Stimulated activated CD8-positive, alpha-beta memory T cell treated with anti-CD3 and anti-CD28 coated beads, Interleukin-4, amount 100 ng/mL, for 48 hours (primary cell): Measurements from ENCODE around the gene TLK2.
"Not testable (repeated sequence)": the region's sequence is repeated elsewhere in the genome, so short reads cannot be mapped to it uniquely, and the experiment has no call there.

Experiments
- DNase-seq: peaks from one replicate; pipeline ENCODE4 v3.0.0-alpha.2; 2020

The TLK2 gene

GRCh38 chr17:62490990-62491389 lies 12.4 kb downstream of the TLK2 start:
- not testable (repeated sequence) for DNase-seq

- DNase-seq: not testable (repeated sequence)
These were observed 14.5 kb downstream of the TLK2 start for GRCh38 chr17:62493049-62493655.

GRCh38 chr17:62494073-62494472 lies 15.4 kb downstream of the TLK2 start:
- DNase-seq: not testable (repeated sequence)

- not testable (repeated sequence) for DNase-seq
These were observed 17.7 kb downstream of the TLK2 start for GRCh38 chr17:62496344-62496743.

DNA sequence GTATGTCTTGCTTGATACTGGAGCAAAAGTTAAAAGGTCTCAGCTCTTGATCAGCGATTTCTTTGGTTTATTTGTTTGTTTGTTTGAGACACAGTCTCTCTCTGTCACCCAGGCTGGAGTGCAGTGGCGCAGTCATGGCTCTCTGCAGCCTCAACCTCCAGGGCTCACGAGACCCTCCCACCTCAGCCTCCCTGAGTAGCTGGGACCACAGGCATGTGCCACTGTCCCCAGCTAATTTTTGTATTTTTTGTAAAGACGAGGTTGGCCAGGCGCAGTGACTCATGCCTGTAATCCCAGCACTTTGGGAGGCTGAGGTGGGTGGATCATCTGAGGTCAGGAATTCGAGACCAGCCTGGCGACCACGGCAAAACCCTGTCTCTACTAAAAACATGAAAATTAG lies 20.2 kb downstream of the TLK2 start:
- not testable (repeated sequence) for DNase-seq

- not testable (repeated sequence) for DNase-seq
These were observed 21.8 kb downstream of the TLK2 start for GRCh38 chr17:62500463-62500862.

- DNase-seq: not testable (repeated sequence)
These were observed 26.2 kb downstream of the TLK2 start for GRCh38 chr17:62504857-62505256.

GRCh38 chr17:62507191-62507836 lies 28.7 kb downstream of the TLK2 start:
- not testable (repeated sequence) for DNase-seq

DNA sequence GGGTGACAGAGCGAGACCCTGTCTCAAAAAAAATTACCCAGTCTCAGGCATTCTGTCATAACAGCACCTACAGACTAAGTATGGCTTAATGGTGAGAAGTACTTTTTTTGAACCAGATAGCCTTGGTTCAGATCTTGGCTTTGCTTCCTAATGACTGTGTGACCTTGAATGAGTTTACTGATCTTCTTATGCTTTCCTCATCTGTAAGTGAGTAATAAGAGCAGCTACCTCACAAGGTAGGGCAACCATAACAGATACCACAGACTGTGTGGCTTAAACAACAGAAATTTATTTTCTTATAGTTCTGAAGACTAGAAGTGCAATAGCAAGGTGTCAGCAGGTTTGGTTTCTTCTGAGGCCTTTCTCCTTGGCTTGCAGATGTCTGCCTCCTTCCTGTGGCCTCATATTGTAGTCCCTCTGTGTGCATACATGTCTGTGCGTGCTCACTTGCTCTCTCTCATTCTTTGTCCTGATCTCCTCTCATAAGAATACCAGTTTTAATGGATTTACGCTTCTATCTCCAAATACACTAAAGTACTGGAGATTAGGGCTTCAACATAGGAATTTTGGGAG lies 31.7 kb downstream of the TLK2 start:
- DNase-seq: not testable (repeated sequence)

- not testable (repeated sequence) for DNase-seq
These were observed 32.4 kb downstream of the TLK2 start for GRCh38 chr17:62511014-62511413.

- DNase-seq: not testable (repeated sequence)
These were observed 37.8 kb downstream of the TLK2 start for GRCh38 chr17:62516376-62516775.

DNA sequence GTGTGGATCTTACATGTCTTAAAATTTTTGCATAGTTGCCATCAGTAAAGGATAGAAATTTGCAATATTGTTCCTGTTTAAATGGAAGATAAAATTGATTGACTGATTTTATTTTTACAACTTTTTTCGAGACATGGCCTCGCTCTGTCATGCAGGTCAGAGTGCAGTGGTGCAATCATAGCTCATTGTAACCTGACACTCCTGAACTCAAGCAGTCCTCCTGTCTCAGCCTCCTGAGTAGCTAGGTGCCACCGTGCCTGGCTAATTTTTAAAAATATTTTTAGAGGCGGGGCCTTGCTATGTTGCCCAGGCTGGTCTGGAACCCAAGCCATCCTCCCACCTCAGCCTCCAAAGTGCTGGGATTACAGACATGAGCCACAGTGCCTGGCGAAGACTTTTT lies 42.7 kb downstream of the TLK2 start:
- DNase-seq: not testable (repeated sequence)

- not testable (repeated sequence) for DNase-seq
These were observed 45.5 kb downstream of the TLK2 start for GRCh38 chr17:62524077-62524476.

GRCh38 chr17:62525317-62525716 lies 46.7 kb downstream of the TLK2 start:
- not testable (repeated sequence) for DNase-seq

DNA sequence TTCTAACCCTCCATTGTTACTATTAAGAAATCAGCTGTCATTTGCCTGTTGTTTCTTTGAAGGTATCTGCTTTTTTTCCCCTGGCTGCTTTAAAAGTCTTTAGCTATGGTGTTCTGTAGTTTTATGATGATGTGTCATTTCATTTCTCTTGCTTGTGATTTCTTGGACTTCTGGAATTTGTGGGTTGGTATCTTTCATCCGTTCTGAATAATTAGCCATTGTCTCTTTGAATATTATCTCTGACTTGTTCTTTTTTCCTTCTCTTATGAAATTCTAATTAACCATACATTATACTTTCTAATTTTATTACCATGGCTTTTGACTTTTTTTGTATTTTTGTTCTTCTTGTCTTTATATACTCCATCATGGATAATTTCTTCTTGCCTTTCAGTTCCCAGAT lies 52.3 kb downstream of the TLK2 start:
- DNase-seq: not testable (repeated sequence)

GRCh38 chr17:62536557-62536956 lies 57.9 kb downstream of the TLK2 start:
- DNase-seq: not testable (repeated sequence)

GRCh38 chr17:62541073-62541472 lies 62.4 kb downstream of the TLK2 start:
- not testable (repeated sequence) for DNase-seq

DNA sequence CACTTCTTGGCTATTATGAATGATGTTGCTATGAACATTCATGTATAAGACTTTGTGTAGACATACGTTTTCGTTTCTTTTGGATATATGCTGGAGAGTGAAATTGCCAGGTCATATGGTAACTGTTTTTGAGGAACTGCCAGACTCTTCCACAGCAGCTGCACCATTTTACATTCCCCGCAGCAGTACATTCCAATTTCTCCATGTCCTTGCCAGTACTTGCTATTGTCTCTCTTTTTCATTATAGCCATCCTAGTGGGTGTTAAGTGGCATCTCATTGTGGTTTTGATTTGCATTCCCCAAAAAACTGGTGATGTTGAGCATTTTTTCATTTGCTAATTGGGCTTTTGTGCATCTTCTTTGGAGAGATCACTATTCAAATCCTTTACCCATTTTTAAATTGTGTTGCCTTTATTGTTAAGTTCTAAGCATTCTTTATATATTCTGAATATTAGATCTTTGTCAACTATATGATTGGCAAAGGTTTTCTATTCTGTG lies 64.7 kb downstream of the TLK2 start:
- not testable (repeated sequence) for DNase-seq

DNA sequence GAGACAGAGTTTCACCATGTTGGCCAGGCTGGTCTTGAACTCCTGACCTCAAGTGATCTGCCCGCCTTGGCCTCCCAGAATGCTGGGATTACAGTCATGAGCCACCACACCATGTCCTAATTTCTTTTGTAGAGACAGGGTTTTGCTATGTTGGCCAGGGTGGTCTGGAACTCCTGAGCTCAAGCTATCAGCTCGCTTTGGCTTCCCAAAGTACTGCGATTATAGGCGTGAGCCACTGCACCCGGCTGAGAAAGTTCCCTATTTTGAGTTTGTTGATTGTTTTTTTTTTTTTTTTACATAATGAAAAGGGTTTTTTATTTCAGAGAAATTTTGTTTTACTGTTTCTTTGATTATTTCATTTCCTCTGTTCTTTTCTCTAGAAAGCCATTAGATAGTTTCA lies 67.4 kb downstream of the TLK2 start:
- not testable (repeated sequence) for DNase-seq

DNA sequence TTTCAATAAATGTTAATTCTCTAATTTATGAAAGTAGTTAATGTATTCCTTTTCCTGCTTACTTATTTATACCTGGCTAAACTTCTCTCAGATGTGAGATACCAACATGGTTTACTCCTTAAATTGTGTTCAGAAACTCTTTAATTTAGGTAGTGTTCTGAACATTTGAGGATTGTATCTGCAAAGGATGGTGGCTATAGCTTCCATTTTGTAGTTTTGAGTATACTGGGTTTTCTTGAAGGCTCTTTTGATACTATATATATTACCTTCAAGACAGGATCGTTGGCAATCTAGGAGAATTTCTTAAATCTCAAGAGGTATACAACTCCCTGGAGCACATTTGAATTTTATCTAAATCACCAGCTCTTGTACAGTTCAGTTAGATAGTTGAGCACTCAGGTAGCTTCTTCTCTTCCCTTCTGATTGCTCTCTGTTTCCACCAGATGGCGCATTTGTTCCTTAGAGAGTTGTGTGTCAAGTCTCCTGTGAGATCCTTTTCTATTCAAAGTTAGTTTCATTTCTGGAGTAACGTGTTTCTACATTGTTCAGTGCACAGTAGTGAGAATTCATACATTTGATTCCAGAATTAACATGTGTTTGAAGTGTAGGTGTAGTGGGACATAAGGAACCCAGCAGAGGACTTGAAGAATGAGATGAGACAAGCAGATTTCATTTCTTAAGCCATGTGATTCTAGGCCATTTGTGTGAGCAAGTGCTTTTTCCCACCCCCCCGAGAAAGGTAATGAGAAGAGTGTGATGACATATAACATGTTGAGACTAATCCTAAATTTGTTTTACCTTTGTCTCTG lies 74.4 kb downstream of the TLK2 start:
- DNase-seq: not testable (repeated sequence)

DNA sequence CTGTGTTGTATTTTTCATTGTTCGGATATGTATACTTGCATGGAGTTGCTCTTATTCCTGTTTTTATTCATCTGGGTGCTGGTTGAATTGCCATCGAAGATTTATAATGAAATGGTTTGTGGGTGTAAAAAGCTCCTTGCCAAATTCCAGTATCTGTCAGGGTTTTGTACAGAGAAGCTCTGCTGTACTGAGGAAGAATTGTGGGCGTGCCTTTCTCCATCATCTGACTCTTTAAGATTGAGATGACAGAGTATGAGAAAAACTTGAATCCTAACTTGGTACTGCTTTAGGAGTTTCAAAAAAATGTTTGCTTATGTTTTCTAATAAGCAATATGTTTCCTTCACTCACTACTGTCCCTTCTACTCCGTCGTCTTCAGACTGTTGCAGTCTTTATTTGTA lies 78.9 kb downstream of the TLK2 start:
- DNase-seq: not testable (repeated sequence)

DNA sequence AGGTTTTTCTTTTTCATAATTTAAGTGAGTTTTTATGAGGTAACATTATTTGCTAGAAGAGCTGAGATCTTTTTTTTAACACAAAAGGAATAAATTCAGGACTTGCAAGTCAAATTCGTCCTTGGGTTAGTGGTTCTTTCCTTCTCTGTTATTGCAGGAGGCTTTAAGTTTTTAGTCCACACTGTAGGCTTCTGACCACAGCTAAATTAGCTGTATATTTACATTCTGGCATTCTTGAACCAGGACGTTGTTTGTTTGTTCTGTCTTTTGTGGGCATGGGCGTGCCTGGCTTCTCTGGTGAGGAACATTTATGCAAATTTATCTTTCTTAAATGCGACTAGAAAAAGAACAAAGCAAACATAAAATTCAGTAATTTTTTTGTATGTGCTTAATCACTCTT lies 80.3 kb downstream of the TLK2 start:
- not testable (repeated sequence) for DNase-seq

DNA sequence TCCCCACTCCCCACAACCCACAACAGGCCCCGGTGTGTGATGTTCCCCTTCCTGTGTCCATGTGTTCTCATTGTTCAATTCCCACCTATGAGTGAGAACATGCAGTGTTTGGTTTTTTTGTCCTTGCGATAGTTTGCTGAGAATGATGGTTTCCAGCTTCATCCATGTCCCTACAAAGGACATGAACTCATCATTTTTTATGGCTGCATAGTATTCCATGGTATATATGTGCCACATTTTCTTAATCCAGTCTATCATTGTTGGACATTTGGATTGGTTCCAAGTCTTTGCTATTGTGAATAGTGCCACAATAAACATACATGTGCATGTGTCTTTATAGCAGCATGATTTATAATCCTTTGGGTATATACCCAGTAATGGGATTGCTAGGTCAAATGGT lies 82.3 kb downstream of the TLK2 start:
- not testable (repeated sequence) for DNase-seq
